Right lobe of liver (tissue), 4 donors: ENCODE data around the gene MNDA.

ENCODE experiments used
- POLR2A ChIP-seq: fragments of 450-650 bp; IDR thresholded peaks from one replicate; pipeline ENCODE4 v1.6.1; 2017; ENCODE audit warnings: antibody characterized with exemption, mild to moderate bottlenecking
- TF ChIP-seq, protein P1 (sequence below), 4 donors: fragments of 200-600 bp in 3 of 4; fragments of 450-650 bp in 1 of 4; IDR thresholded peaks; one replicate each; pipeline versions ENCODE4 v1.5.1 to v1.8.0; 2016 to 2022; ENCODE audit warnings: antibody characterized with exemption in 4 of 4, mild to moderate bottlenecking in 2 of 4
- donor health status: DM: no; HTN: no; CAD: no.
- donor health status: DM: no; HTN: no; CAD: no.
- donor health status: DM: no; HTN: yes; CAD: no.

DNA sequence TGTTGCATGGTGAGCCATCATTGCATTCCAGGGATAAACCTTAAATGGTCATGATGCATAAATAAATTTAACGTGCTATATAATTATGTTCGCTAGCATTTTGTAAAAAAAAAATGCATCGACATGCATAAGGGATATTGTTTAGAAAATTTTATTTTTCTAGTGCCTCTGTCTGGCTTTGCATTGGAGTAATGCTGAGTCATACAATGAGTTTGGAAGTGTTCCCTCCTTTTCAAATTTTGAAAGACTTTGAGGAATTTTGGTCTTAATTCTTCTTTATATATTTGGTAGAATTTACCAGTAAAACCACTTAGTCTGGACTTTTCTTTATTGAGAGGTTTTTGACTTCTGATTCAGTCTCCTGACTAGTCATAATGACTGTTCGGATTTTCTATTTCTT lies 4.9 kb downstream of the MNDA start:
- TF ChIP-seq, protein P1, sequence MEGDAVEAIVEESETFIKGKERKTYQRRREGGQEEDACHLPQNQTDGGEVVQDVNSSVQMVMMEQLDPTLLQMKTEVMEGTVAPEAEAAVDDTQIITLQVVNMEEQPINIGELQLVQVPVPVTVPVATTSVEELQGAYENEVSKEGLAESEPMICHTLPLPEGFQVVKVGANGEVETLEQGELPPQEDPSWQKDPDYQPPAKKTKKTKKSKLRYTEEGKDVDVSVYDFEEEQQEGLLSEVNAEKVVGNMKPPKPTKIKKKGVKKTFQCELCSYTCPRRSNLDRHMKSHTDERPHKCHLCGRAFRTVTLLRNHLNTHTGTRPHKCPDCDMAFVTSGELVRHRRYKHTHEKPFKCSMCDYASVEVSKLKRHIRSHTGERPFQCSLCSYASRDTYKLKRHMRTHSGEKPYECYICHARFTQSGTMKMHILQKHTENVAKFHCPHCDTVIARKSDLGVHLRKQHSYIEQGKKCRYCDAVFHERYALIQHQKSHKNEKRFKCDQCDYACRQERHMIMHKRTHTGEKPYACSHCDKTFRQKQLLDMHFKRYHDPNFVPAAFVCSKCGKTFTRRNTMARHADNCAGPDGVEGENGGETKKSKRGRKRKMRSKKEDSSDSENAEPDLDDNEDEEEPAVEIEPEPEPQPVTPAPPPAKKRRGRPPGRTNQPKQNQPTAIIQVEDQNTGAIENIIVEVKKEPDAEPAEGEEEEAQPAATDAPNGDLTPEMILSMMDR (IDR thresholded peaks at IDR 0.05): no peak
- no peak for TF ChIP-seq POLR2A
